ENCODE data around the gene NAA16. TPM values are rescaled to one million over a fixed set of nuclear protein-coding genes. Genes with fewer than 3 reads are reported as not detected.

Gene NAA16
- total and polyA plus RNA-seq, 9 of the 15 experiments (the other 6 are each of a cell fraction or from before 2014, with no cell fraction given): 3.7 to 18.2 (median 12.0) TPM

GRCh38 chr13:41263261-41263971 is 47.7 kb upstream of the NAA16 start, which contains the start of gene MTRF1 (continued):
- TF ChIP-seq ZBTB11 (CRISPR knock-in tag; IDR thresholded peaks at IDR 0.05) (peak; percentile 90 to 99 (median 97)), RBM22 (IDR thresholded peaks at IDR 0.05; ENCODE audit: low read depth, low read length, poor library complexity, severe bottlenecking) (no peak), ZBTB26 (CRISPR knock-in tag; IDR thresholded peaks at IDR 0.05) (no peak), MBD2 (IDR thresholded peaks at IDR 0.05; ENCODE audit: borderline replicate concordance, low read depth) (peak; percentile 70; the same call in 1 of the 2 replicates), FOSL1 (tag; conservative IDR thresholded peaks at IDR 0.05) (peak; percentile 28; the same call in 1 of the 2 replicates), FOXJ2 (tag; IDR thresholded peaks at IDR 0.05) (0 out of 2 replicates have a peak, but pooled peaks have one; percentile 47), SP1 (CRISPR knock-in tag; IDR thresholded peaks at IDR 0.05) (peak; percentile 32; the same call in 1 of the 2 replicates)
